ENCODE measurements around the gene SPOCD1.

SPOCD1 gene

DNA sequence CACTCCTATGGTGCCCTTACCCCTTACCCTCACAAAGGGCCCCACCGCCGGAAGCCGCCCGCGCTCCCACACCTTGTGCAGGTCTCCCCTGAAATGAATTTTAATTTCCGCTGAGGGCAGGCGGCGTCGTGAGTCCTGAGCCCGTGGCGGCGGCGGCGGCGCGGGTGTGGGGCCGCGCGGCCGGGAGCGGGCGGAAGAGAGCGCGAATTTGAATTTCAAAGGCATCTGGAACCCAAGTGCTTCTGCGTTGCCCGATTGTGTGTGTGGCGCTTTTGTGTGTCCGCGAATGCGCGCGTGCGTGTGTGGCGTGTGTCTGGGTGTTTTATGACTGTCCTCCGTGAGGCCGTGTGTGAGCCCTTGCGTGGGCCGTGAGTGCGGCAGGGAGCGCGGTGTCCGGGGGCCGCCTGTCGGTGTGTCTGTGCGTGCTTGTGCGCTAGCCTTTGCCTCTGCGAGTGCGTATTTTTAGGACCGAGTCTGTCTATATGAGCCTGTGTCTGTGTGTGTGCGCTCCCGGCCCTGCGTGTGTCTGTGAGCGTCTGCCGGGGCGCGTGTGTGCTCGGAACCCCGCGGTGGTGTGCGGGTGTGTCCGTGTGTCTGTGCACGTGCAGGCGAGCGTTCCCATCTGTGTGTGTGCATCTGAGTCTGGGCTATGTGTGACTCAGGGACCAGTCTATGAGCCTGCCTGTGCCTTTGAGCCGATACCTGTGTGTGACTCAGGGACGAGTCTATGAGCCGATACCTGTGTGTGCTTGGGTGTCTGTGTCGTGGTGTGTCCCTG lies 43.7 kb downstream of the SPOCD1 start:
- no peak for DNase-seq (ENCODE audit: low spot score)

DNA sequence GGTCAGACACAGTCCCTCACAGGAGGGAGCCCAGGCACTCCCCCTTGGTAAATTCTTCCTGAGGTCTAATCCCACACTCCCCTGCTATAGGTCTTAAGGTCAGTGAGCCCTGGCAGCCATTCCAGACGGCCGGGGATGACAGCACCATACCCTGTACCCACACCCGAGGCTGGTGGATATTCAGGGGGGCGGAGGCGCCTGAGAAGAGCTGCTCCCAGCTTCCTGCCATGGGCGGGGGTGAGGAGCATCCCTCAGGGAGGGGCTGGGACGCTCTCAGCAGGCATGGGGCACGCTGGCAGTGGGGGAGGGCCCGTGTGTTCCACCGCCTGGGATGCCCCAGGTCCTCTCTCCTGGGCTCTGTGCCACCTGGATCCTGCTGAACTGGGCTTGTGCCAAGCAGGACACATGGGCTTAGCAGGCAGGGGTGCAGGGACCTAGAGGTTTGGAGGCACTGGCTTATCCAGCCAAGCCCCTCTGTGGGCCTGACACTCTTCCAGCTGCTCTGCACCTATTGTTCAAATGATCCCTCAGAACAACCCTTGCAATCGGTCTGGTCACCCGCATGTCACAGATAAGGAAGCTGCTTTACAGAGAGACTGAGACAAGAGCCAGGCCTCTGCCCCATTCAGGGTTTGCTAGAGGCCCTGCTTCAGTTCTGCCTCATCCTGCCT lies 46.0 kb downstream of the SPOCD1 start:
- DNase-seq (ENCODE audit: low spot score): no peak

DNA sequence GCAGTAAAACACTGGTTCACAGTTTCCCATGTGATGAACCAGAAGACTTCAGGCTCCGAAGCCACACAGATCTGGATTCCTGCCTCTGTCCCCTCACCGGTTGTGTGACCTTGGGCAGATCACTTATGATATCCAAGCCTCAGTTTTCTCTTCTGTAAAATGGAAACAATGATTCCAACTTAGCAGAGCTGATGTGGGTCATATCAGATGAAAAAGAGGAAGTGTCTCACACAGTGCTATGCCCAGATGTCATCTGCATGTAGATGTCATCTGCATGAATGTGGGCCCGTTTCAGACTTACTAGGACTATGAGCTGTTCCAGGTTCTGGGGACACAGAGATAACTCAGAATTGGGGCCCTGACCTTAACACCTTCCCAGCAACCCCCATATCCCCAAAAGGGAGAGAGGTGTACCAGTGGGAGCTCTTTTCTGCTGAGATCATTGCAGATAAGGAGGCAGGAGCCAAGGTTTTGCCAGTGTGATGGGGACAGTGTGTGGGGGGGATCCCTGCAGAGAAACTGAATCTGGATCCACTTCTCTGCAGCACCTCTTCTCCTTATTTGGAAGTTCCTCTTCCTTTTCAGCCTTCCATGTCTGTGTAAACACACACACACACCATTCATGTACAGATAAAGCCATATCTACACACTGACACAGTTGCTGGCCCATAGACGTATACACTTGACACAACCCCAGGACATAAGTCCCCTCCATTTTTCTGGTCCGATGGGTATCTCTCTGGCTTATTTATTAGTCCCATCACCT lies 46.7 kb downstream of the SPOCD1 start:
- DNase-seq (ENCODE audit: low spot score): no peak

DNA sequence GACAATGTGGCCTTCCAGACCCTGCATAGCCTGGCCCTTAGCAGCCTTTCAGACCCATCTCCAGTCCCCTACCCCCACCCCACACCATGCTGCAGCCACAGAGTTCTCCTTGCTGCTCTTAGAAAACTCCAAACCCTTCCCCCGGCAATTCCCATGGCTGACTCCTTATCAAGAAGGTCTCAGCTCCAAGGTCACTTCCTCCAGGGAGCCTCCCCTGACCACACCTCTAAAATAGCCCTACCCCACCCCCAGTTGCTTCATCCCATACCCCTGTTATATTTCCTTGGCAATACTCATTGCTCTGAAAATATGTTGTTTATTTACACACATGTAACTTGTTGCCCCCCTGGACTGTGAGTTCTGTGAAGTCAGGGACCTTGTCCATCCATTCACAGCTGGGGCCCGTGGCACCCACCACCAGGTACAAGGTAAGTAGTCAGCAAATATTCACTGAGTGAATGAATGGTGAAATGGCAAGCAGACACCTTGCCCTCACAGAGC lies 47.4 kb downstream of the SPOCD1 start:
- no peak for DNase-seq (ENCODE audit: low spot score)

DNA sequence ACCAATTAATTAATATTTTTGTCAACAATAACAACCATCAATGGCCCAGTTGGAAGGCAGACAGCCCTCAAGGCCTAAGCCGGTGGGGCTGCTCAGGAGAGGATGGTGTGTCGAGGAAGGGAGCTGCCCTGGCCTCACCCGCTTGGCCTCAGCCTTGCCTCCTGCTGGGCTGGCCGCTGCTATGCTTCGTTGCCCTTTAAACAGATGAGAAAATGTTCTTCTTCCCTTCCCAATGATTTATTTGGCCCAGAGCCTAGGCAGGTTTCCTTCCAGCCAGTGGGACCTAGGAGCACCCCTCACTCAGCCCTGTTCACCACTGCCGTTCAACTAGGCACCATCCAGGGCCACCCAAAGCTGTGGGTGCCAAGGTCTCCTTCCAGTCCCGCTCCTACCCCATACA lies 48.6 kb downstream of the SPOCD1 start:
- DNase-seq (ENCODE audit: low spot score): no peak

DNA sequence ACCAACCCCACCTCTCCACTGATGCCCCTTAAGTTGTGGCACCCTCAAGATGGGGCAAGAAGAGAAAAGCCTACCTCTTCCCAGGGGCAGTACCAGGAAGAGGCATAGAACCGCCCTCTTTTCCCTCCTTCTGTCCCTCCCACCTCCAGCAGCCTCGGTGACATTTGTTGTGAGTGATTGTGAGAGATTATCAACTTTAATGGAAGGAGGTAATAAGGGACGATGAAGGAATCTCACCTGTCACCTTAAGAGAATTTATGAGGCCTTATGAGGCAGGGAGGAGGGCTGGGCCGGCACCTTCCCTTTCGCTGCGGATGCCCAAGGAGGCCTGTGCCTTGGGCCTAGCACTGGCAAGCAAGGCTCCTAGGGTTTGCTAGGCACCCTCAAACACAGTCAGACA lies 50.3 kb downstream of the SPOCD1 start:
- DNase-seq (ENCODE audit: low spot score): no peak

DNA sequence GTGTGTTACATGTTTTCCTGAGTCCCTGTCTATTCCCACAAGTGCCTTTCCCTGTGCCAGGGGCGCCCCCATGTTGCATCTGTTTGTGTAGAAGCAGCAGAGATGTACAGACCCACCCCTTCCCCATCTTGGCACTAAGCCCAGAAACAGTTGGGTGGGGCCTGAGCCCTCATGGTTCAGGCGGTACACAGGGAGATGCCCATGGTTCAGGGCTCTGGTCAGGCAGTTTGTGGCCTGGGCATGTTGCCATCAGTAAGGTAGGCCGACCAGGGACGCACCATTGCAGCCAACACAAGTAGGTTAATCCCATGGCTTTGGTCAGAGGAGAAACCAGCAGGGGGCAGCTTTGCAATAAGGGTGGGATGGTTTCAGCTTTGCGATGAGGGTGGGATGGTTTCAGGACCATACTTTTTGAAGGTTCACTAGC lies 50.8 kb downstream of the SPOCD1 start:
- peak; percentile 31 for DNase-seq (ENCODE audit: low spot score)

DNA sequence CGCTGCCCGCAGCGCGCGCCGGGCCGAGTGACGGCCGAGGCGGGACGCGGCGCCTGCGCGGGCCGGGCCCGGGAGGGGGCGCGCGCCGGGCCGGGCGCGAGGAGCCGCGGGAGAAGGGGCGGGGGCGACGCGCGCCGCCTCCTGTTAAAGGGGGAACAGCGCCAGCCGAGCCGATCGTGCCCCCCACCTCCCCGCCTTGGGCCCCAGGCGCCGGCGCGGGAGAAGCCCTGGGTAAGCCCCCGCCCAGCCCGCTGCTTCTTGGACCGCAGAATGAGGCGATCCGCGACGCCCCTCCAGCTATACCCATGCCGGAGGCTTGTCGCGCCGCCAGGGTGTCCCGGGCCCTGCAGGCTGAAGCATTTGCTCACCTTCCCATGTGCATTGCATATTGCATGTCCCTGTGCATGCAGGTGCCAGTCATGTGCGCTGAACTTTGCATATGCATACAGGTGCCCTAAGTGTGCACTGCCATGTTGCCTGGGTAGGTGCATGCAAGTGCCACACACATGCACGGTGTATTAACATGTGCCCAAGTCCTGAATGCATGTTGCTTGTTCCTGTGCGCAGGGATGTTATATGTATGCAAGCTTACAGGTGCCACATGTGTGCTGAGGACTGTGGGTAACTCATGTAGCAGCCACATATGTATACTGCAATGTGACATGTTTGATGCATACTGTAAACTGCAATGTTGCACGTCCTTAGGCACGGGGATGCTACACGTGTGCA lies 51.3 kb downstream of the SPOCD1 start, which contains the start of gene ADGRB2:
Gene ADGRB2, minus strand, starts transcription at position 29 of the 729 bp plus-strand sequence. CDS start 7,119 bp downstream, outside the sequence.
- no peak for DNase-seq (ENCODE audit: low spot score)

DNA sequence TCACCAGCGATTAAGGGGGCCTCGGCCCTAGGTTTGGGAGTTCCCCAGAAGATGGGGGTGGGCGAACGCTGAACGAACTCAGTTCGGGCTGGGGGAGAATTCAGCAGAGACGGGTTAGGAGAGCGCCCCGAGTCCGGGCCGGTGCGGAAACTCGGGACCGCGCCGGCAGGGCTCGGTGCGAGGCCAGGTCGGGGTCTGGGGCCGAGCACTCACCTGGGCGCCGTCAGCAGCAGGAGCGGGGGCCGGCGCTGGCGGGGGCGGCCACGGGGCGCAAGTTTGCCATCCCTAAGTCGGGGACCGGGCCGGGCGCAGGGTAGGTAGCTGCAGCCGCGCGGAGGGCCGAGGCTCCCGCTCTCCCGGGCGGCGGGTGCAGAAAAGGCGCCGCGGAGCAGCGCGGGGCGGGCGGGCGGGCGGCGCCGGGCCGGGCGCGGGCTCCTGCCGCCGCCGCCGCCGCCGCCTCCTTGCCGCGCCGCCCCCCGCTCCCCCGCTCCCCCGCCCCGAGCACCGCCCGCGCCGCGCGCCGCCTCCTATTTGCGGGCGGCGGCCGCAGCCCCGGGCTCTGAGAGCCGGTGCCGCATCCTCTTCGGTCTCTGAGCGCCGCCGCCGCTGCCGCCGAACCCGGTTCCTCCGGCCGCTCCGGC lies 52.0 kb downstream of the SPOCD1 start:
- DNase-seq (ENCODE audit: low spot score): no peak

DNA sequence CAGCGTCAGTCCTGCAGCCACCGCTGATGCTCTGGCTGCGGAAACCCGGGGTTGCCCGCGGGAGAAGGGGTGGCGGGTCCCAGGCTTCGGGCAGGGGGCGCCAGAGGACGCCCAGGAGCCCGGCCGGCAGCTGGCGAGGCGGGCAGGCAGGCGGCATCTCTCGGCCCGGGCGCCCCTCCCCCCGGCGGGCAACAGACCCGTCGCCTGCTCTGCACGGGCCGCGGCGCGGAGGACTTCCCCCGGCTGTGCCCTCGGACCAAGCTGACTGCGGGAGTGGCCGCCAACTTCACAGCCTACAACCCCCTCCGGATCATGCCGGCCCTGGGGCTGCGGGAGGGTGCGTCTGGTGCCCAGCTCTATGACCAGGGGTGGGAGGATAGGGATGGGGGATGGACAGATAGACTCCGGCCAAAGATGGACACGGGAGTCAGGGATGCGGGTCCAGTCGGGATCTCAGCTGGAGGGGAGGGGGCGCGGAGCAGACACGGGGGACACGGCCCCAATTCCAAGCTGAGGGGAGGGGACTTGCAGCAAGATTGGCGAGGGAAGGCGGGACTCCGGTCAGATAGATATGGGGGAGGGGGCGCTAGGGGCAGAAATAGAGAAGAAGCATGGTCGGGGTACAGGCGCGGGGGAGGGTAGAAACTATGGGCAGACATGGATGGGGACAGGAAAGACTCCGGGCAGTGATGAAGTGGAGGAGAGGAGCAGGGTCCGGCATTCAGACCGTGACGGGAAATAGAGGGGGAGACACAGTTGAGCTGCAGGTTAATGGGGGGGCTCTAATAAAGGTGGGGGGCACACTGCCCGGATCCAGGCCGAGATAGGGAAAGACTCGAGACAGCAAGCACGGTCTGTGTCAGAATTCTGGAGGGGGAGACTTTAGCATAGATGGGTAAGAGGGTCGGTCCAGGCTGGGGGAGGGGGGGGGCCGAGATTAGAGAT lies 52.8 kb downstream of the SPOCD1 start:
- peak; percentile 71 for DNase-seq (ENCODE audit: low spot score)

DNA sequence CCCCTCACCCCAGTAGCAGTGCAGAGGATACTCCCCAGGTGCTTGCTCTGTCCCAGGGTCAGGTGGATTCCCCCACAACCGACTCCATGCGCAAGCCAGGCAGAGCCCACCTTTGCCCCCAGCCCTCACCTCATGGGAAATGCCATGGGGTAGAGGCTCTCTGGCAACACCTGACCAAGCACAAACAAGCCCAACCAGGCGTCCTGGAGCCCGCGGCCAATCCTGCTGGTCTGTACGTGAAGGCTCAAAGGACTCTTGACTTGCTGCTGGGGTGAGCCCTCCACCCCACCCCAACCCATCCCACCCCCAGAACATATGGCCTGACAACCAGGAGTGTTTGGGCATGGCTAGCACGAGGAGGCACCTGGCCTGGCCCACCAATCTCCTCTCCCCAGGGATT lies 53.5 kb downstream of the SPOCD1 start:
- DNase-seq (ENCODE audit: low spot score): no peak

DNA sequence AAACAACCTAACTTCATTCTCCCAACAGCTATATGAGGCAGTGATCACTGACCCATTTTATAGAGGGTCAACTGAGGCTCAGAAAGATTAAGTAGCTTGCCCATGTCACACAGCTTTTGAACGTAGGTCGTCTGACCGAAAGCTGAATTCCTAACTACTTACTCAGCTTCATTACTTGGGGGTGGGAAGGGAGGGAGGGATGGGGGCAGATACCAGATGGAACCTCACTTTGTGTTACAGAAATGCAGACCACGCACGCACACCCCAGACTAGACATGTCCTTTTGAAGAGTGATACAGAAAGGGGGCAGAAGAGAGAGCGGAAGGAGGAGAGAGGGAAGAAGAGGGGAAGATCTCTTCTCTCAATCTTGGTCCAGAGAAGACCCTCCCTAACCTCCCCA lies 53.9 kb downstream of the SPOCD1 start:
- no peak for DNase-seq (ENCODE audit: low spot score)

DNA sequence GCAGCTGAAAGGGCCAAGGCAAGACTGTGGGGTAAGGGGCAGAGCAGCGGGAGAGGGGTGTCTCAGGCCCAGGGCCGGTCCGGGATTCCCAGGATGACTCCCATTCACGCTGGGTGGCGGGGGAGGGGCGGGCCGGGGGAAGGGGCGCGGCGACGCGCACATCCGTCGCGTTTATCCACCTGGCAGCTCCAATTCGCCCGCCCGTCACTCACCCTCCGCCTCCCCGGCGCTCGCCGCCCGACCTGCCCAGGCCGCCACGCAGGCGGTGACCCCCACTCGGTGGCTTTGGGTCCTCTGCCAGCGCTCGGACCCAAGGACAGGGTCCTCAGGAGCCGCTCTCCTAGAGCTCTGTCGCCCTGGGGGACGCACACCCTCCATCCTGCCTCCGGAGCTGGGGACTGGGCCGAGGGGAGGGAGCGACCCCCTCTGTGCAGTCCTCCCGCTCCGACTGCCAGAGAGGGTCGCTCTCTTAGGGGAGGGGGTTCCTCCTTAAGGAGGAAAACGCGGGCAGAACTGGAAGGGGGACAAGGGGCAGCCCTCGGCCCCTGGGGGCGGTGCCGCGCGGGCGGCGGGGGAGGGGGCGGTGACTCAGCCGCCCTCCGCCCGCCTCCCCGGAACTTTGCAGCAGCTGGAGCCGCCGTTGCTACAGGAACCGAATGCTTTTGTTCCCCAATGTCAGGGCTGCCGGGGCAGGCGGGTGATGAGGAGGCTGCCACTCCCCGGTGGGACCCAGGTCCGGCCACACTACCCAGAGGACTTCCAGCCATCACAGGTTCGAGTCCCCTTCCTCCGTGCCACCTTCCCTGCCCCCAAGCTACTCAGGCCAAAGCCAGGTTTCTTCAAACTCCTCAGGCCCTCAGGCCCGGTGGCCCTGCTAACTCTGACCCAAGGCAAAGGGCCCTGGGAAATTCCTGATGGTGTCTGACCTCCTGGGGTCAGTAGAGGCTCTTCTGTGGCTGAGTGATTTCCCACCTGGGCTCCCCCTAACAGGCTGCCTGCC lies 55.1 kb downstream of the SPOCD1 start:
- peak; percentile 70 for DNase-seq (ENCODE audit: low spot score)

DNA sequence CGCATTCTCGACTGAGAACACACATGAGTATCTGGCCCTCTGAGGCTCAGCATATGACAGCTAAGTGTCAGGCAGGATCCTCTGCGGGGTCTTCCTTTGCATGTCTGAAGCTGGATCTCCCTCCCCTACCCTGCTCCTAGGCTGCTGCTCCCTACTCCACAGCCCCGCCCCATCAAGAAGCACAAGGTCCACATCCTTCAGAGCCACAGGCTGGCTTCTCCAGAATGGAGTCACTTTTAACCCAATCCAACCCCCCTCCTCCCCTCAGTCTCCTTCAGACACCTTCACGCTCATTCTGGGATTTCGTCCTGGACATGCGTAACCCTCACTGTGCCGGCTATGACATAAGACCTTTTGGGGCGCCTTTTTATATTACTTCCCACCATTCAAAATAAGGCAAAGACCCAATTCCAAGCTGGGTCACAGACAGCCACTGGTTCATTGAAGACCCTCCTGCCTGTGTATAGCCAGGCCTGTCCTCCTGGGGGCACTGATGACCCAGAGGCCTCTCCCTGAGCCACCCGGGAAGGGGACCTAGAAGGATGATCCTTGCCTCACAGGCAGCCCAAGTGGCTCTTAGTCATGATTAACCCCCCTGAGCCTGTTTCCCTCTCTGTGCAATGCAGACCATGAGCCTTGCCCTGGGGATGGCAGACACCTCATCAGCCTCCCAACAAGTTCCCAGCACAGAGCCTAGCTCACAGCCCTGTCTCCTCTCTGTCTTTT lies 56.4 kb downstream of the SPOCD1 start:
- DNase-seq (ENCODE audit: low spot score): no peak

DNA sequence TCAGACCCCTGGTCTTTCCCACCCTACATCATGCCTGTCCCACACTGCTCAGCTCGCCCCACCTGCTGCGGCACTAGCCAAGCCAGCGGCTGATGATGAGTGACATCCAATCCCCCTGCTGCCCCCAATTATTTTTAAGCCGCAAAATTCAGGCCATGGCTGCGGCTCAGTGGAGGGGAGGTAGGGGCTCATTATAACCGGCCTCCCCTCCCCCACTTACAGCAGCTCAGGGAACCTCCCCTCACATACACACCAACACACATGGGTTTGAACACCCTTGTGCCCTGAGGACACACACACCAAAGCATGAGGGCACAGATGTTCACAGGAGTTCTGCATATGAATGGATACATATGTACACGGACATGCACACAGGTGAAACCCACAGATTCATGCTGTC lies 57.0 kb downstream of the SPOCD1 start:
- no peak for DNase-seq (ENCODE audit: low spot score)

DNA sequence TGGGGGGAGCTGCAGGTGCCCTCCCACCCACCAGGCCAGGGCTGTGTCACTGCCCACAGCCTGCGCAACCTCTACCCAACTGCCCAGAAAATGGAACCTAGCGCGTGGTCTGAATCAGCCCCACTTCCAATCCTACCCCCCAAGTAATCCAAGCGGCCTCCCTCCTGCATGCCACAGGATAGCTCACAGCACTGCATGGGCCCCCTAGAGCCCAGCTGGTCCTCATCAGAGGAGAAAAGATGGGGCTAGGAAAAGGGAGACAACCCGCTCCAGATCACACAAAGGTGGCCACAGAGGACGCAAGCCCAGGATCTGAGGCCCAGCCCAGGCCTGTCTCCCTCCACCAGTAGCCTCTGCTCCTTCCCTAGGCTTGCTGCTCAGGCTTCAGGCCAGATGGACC lies 57.8 kb downstream of the SPOCD1 start:
- no peak for DNase-seq (ENCODE audit: low spot score)

DNA sequence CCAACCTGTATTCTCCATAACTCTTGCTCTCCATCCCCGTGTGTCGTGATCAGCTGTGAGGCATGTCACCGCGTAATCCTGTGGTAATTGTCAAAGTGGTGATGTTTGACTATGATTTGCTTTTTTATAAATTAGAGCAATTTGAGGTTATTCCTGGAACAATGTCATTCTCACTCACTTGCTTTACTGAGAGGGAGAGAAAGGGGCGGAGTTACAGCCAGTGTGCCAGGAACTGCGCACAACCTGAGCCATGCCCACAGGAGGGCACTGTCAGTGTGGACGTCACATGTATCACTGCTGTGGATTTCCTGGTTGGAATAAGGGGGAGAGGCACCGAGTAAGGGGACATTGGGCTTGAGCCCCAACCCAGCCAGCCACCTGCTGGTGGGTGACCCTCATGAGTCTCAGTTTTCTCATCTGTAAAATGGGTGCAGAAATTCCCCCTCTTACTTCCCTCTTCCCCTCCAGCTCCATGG lies 58.6 kb downstream of the SPOCD1 start:
- no peak for DNase-seq (ENCODE audit: low spot score)

DNA sequence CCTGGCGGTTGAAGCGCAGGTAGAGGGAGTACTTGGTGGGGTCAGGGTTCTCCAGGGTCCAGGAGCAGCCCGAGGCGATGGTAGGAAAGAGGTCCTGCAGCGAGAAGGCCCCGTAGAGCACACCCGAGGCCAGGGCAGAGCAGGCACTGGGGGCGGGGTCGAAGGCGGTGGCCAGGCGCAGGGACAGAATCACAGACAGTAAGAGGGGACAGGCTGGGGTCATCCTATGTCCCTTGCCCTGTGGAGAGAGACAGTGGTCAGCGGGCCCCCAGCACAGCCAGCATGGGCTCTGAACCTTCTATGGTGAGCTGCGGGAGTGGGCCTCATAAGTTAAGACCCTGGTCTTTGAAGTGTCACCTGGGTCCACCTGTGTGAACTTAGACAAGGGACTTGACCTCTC lies 59.2 kb downstream of the SPOCD1 start:
- no peak for DNase-seq (ENCODE audit: low spot score)

Measured in SW480 (cell line).